H9 (cell line): ENCODE measurements around the gene GAN. TPM values are rescaled to one million over a fixed set of nuclear protein-coding genes. Genes with fewer than 3 reads are reported as not detected.

Experiments used
- DNase-seq: peaks from one replicate; pipeline ENCODE4 v3.0.0-alpha.2; 2017
- H2AFZ ChIP-seq: one replicate; pipeline ENCODE4 v1.6.1; 2013; ENCODE audit warnings: mild to moderate bottlenecking, low read length, control low read depth, moderate library complexity
- H2AK5ac ChIP-seq: 2 replicates; pipeline ENCODE4 v1.6.1; 2013; ENCODE audit warnings: low read length, control low read depth, mixed read lengths; ENCODE audit not compliant: insufficient read length
- H2BK120ac ChIP-seq: one replicate; pipeline ENCODE4 v1.6.1; 2013; ENCODE audit warnings: low read depth, mild to moderate bottlenecking, low read length, control low read depth, inconsistent platforms; ENCODE audit not compliant: poor library complexity, severe bottlenecking
- H2BK12ac ChIP-seq: 2 replicates; pipeline ENCODE4 v1.6.1; 2013; ENCODE audit warnings: low read length, control low read depth, mixed read lengths, low read depth; ENCODE audit not compliant: insufficient read length
- H2BK15ac ChIP-seq: 2 replicates; pipeline ENCODE4 v1.6.1; 2013; ENCODE audit warnings: low read depth, low read length, control low read depth
- H2BK20ac ChIP-seq: one replicate; pipeline ENCODE4 v1.6.1; 2013; ENCODE audit warnings: low read depth, mild to moderate bottlenecking, low read length, control low read depth, inconsistent platforms; ENCODE audit not compliant: poor library complexity, severe bottlenecking
- H2BK5ac ChIP-seq: 2 replicates; pipeline ENCODE4 v1.6.1; 2013; ENCODE audit warnings: low read length, control low read depth, mixed read lengths; ENCODE audit not compliant: insufficient read length
- H3K14ac ChIP-seq: 2 replicates; pipeline ENCODE4 v1.6.1; 2013; ENCODE audit warnings: low read length, control low read depth; ENCODE audit not compliant: insufficient read depth
- H3K18ac ChIP-seq: 2 replicates; pipeline ENCODE4 v1.6.1; 2013; ENCODE audit warnings: low read depth, mild to moderate bottlenecking, mixed read lengths, low read length, control low read depth; ENCODE audit not compliant: insufficient read length
- H3K23ac ChIP-seq: 2 replicates; pipeline ENCODE4 v1.6.1; 2013; ENCODE audit warnings: low read length, control low read depth, mixed read lengths, low read depth; ENCODE audit not compliant: insufficient read length
- H3K23me2 ChIP-seq: 2 replicates; pipeline ENCODE4 v1.6.1; 2013; ENCODE audit warnings: low read depth, mild to moderate bottlenecking, mixed read lengths, low read length, control low read depth; ENCODE audit not compliant: insufficient read length, poor library complexity, severe bottlenecking
- H3K27ac ChIP-seq: 2 replicates; pipeline ENCODE4 v1.5.1; 2013; ENCODE audit warnings: low read length, control low read depth, mixed read lengths, low read depth; ENCODE audit not compliant: insufficient read length
- H3K27me3 ChIP-seq: 2 replicates; pipeline ENCODE4 v1.6.1; 2013; ENCODE audit warnings: low read length, control low read depth, inconsistent platforms; ENCODE audit not compliant: insufficient read depth
- H3K4ac ChIP-seq: 2 replicates; pipeline ENCODE4 v1.6.1; 2013; ENCODE audit warnings: low read depth, mild to moderate bottlenecking, control low read depth, inconsistent platforms, low read length, moderate library complexity
- H3K4me1 ChIP-seq: 2 replicates; pipeline ENCODE4 v1.6.1; 2013; ENCODE audit warnings: low read length, control low read depth, inconsistent platforms; ENCODE audit not compliant: insufficient read depth
- H3K4me2 ChIP-seq: 2 replicates; pipeline ENCODE4 v1.6.1; 2013; ENCODE audit warnings: low read length, control low read depth, mixed read lengths; ENCODE audit not compliant: insufficient read length, insufficient read depth
- H3K56ac ChIP-seq: 2 replicates; pipeline ENCODE4 v1.6.1; 2013; ENCODE audit warnings: low read depth, mild to moderate bottlenecking, mixed read lengths, low read length, control low read depth; ENCODE audit not compliant: insufficient read length
- H3K79me1 ChIP-seq: 2 replicates; pipeline ENCODE4 v1.6.1; 2013; ENCODE audit warnings: low read depth, mild to moderate bottlenecking, moderate library complexity, low read length, control low read depth, inconsistent platforms; ENCODE audit not compliant: insufficient read depth, poor library complexity, severe bottlenecking
- H3K79me2 ChIP-seq: 2 replicates; pipeline ENCODE4 v1.6.1; 2013; ENCODE audit warnings: low read length, control low read depth, inconsistent platforms; ENCODE audit not compliant: insufficient read depth
- H3K9ac ChIP-seq: 2 replicates; pipeline ENCODE4 v1.6.1; 2013; ENCODE audit warnings: low read length, control low read depth, mixed read lengths; ENCODE audit not compliant: insufficient read length; ENCODE audit errors: extremely low read depth
- H3K9me3 ChIP-seq: one replicate; pipeline ENCODE4 v1.6.1; 2013; ENCODE audit warnings: low read depth, low read length, inconsistent platforms; ENCODE audit not compliant: control insufficient read depth
- H3T11ph ChIP-seq: one replicate; pipeline ENCODE4 v1.6.1; 2013; ENCODE audit warnings: mild to moderate bottlenecking, low read length, control low read depth, inconsistent platforms
- H4K20me1 ChIP-seq: one replicate; pipeline ENCODE4 v1.6.1; 2013; ENCODE audit not compliant: control insufficient read depth, insufficient read length, insufficient read depth
- H4K5ac ChIP-seq: 2 replicates; pipeline ENCODE4 v1.6.1; 2013; ENCODE audit warnings: low read depth, mild to moderate bottlenecking, mixed read lengths, low read length, control low read depth; ENCODE audit not compliant: insufficient read length
- H4K8ac ChIP-seq: replicated peaks from 2 replicates; pipeline ENCODE4 v1.6.1; 2013; ENCODE audit warnings: low read length, control low read depth, mixed read lengths, low read depth; ENCODE audit not compliant: insufficient read length
- H4K91ac ChIP-seq: 2 replicates; pipeline ENCODE4 v1.6.1; 2013; ENCODE audit warnings: low read depth, mild to moderate bottlenecking, moderate library complexity, mixed read lengths, low read length, control low read depth; ENCODE audit not compliant: insufficient read length
- H3K27ac Mint-ChIP-seq, 3 experiments: 2 replicates in 2 of 3; 3 replicates in 1 of 3; pipeline ENCODE4 v1.8.0; 2020 to 2021; ENCODE audit warnings: mixed read lengths in 3 of 3, mild to moderate bottlenecking in 1 of 3, moderate library complexity in 1 of 3
- H3K27me3 Mint-ChIP-seq: 2 replicates; pipeline ENCODE4 v1.8.0; 2021; ENCODE audit warnings: low read depth, mild to moderate bottlenecking, moderate library complexity, mixed read lengths
- H3K36me3 Mint-ChIP-seq, 3 experiments: 2 replicates in 2 of 3; 3 replicates in 1 of 3; pipeline ENCODE4 v1.8.0; 2020 to 2021; ENCODE audit warnings: low read depth in 3 of 3, mixed read lengths in 3 of 3; ENCODE audit not compliant: insufficient read depth in 1 of 3
- H3K4me1 Mint-ChIP-seq, 2 experiments: 2 replicates each; pipeline ENCODE4 v1.8.0; 2020; ENCODE audit warnings: mixed read lengths in 2 of 2
- H3K4me3 Mint-ChIP-seq, 2 experiments: 2 replicates in 1 of 2; 3 replicates in 1 of 2; pipeline ENCODE4 v1.8.0; 2020 to 2021; ENCODE audit warnings: mild to moderate bottlenecking in 2 of 2, mixed read lengths in 2 of 2, moderate library complexity in 1 of 2
- H3K9me3 Mint-ChIP-seq, 2 experiments: 2 replicates in 1 of 2; 3 replicates in 1 of 2; pipeline ENCODE4 v1.8.0; 2020; ENCODE audit warnings: mild to moderate bottlenecking in 2 of 2, mixed read lengths in 2 of 2, moderate library complexity in 1 of 2
- CTCF ChIP-seq: fragments of 200-600 bp; sonication (generic); conservative IDR thresholded peaks from 3 replicates; pipeline ENCODE4 v1.8.0; 2021; ENCODE audit warnings: antibody characterized with exemption, mild to moderate bottlenecking
- WGBS: extraction: QIAGEN DNeasy Blood & Tissue Kit; methylation state at CpG from one replicate; pipeline ENCODE4 v1.1.7; 2013; ENCODE audit warnings: missing lambda C conversion rate, low lambda C conversion rate, mixed read lengths; ENCODE audit not compliant: insufficient read length; ENCODE audit errors: extremely low coverage; 5-methylcytosine and 5-hydroxymethylcytosine counted together
- total RNA-seq: library from RNA; stranded (reverse); gene quantifications from 2 replicates; pipeline ENCODE4 v1.2.1, GENCODE V29; 2021

Gene GAN
- total RNA-seq, 1 experiment from 2014 or later, result 20.9 TPM

DNA sequence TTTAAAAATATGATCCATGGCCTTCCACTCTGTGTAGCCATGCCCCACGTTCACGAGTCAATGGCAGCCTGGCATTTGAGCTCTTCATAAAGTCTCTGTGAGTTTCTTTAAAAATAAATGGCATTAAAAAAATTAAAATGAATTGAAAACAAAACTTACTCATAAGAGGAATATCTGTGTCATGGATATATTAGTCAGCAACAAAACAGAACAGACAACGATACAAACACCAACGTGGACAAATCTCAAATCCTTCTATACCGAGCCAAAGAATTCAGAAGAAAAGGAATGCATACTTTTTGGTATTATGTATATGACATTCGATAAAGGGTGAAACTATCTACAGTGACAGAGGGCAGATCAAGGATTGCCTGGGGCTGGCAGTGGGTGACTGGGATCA is 121.6 kb downstream of the GAN start:
- no peaks in the 10 kb centered on the region for H4K20me1 ChIP-seq
- no peaks in the 10 kb centered on the region for H3K79me1 ChIP-seq
- H3K4me1 Mint-ChIP-seq, result peaks cover 15 to 17% of the 10 kb centered on the region in 2 experiments
- WGBS, result no CpG with 5 or more reads among the region's 6 CpGs
- no peak overlapping the region for H3K23ac ChIP-seq
- H3K27me3 Mint-ChIP-seq, result peaks cover 19% of the 10 kb centered on the region
- no peak overlapping the region for H2BK120ac ChIP-seq
- no peaks in the 10 kb centered on the region for H3K36me3 Mint-ChIP-seq
- H3K9me3 Mint-ChIP-seq, result no peaks in the 10 kb centered on the region
- no peak overlapping the region for H3K14ac ChIP-seq
- no peak overlapping the region for H4K91ac ChIP-seq
- no peak overlapping the region for H2AK5ac ChIP-seq
- no peak overlapping the region for H2BK20ac ChIP-seq
- H2AFZ ChIP-seq, result no peak overlapping the region
- no peak overlapping the region for H2BK12ac ChIP-seq
- no peaks in the 10 kb centered on the region; the same call in 1 of the 2 replicates for H3K4me1 ChIP-seq
- no peak overlapping the region for H4K5ac ChIP-seq
- no peak overlapping the region for H2BK15ac ChIP-seq
- H3K79me2 ChIP-seq, result no peaks in the 10 kb centered on the region
- H3T11ph ChIP-seq, result no peak overlapping the region
- H3K4me3 Mint-ChIP-seq, result no peak overlapping the region
- H3K4me2 ChIP-seq, result no peak overlapping the region
- no peak overlapping the region for H4K8ac ChIP-seq
- no peak overlapping the region for H3K56ac ChIP-seq
- TF ChIP-seq CTCF, result no peak
- no peak overlapping the region for H3K9ac ChIP-seq
- no peak overlapping the region for H3K27ac ChIP-seq
- H3K27me3 ChIP-seq, result no peaks in the 10 kb centered on the region
- H2BK5ac ChIP-seq, result no peak overlapping the region
- no peak for DNase-seq
- no peak overlapping the region for H3K18ac ChIP-seq
- H3K27ac Mint-ChIP-seq, result no peak overlapping the region
- no peak overlapping the region for H3K4ac ChIP-seq
- H3K23me2 ChIP-seq, result no peaks in the 10 kb centered on the region
- H3K9me3 ChIP-seq, result no peaks in the 10 kb centered on the region
